GM04503 (cell line): ENCODE data around the gene CDH6.

ENCODE experiments used
- DNase-seq: peaks from one replicate; pipeline ENCODE4 v3.0.0-alpha.2; 2012; ENCODE audit warnings: low read depth

Gene CDH6

GRCh38 chr5:31377274-31377946, 183.9 kb downstream of the CDH6 start:
- no peak for DNase-seq

DNA sequence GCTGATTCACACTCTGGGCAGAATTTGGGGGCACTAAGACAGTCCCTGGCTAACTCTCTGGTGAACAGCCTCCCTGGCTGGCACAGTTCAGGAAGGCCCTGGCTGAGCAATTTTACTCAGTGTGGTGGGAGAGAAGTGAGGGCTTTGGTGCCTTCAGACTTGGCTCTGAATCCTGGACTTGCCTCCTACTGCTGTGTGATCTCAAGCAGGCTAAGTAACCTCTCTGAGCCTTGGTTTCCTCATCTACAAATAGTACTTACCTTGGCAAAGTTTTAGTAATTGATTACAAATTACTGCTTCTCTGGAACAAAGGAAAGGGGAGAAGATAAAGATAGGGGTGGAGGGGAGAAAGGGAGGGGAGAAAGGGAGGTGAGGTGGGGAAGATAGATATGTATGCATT, 184.7 kb downstream of the CDH6 start:
- no peak for DNase-seq
